Naive thymus-derived CD4-positive, alpha-beta T cell (primary cell): ENCODE results near the gene GAPVD1. TPM values are rescaled to one million over a fixed set of nuclear protein-coding genes. Genes with fewer than 3 reads are reported as not detected.

Experiments used
- ATAC-seq: fragments of 150-1000 bp; cut with Tn5 transposase; 2 replicates; pipeline ENCODE4 v1.10.0; 2021; ENCODE audit warnings: mild to moderate bottlenecking, moderate library complexity
- CTCF ChIA-PET: fragments of 350-600 bp; sonication (Branson Sonifier 250); formaldehyde crosslinking; loops from one replicate; lab custom pipeline; 2021; ENCODE audit warnings: antibody characterized with exemption; lab: Charles Lee
- POLR2A ChIA-PET: fragments of 350-600 bp; sonication (Branson Sonifier 250); formaldehyde crosslinking; loops from one replicate; lab custom pipeline; 2021; ENCODE audit warnings: antibody characterized with exemption, inconsistent platforms; lab: Charles Lee
- DNase-seq, 9 donors: peaks; one replicate each; pipeline versions ENCODE4 v3.0.0 to v3.0.0-alpha.2; 2020 to 2022; ENCODE audit warnings: mixed read lengths in 1 of 9
- H3K27ac ChIP-seq: one replicate; pipeline ENCODE4 v1.7.0; 2013; ENCODE audit warnings: mild to moderate bottlenecking, low read depth, low read length, moderate library complexity
- H3K27me3 ChIP-seq, 2 donors: one replicate each; pipeline ENCODE4 v1.7.0; 2013; ENCODE audit warnings: low read length in 2 of 2, mild to moderate bottlenecking in 2 of 2, moderate library complexity in 2 of 2; ENCODE audit not compliant: control insufficient read depth in 2 of 2, insufficient read depth in 2 of 2
- H3K36me3 ChIP-seq, 3 experiments: 1 replicate in 2 of 3; 2 replicates in 1 of 3; pipeline ENCODE4 v1.7.0; 2013; ENCODE audit warnings: low read length in 3 of 3, mild to moderate bottlenecking in 3 of 3, moderate library complexity in 1 of 3; ENCODE audit not compliant: insufficient read depth in 3 of 3, control insufficient read depth in 2 of 3
- H3K4me1 ChIP-seq, 2 donors: one replicate each; pipeline ENCODE4 v1.7.0; 2013; ENCODE audit warnings: low read length in 2 of 2, mild to moderate bottlenecking in 2 of 2, moderate library complexity in 1 of 2; ENCODE audit not compliant: control insufficient read depth in 2 of 2, insufficient read depth in 2 of 2
- H3K4me3 ChIP-seq: 2 replicates; pipeline ENCODE4 v1.7.0; 2013; ENCODE audit warnings: mild to moderate bottlenecking, low read length
- H3K9me3 ChIP-seq, 3 experiments: 1 replicate in 2 of 3; 2 replicates in 1 of 3; pipeline ENCODE4 v1.7.0; 2013; ENCODE audit warnings: low read length in 3 of 3; ENCODE audit not compliant: control insufficient read depth in 2 of 3
- H3K27ac Mint-ChIP-seq, 9 donors: one replicate each; pipeline ENCODE4 v1.8.0; 2020 to 2022; ENCODE audit warnings: mixed read lengths in 9 of 9, mild to moderate bottlenecking in 8 of 9, moderate library complexity in 5 of 9, inconsistent platforms in 2 of 9
- H3K27me3 Mint-ChIP-seq, 5 donors: one replicate each; pipeline ENCODE4 v1.8.0; 2021 to 2022; ENCODE audit warnings: mixed read lengths in 5 of 5, mild to moderate bottlenecking in 1 of 5
- H3K36me3 Mint-ChIP-seq, 5 donors: one replicate each; pipeline ENCODE4 v1.8.0; 2020 to 2022; ENCODE audit warnings: mixed read lengths in 5 of 5, mild to moderate bottlenecking in 3 of 5, inconsistent platforms in 1 of 5
- H3K4me1 Mint-ChIP-seq, 7 donors: one replicate each; pipeline ENCODE4 v1.8.0; 2020 to 2022; ENCODE audit warnings: mixed read lengths in 7 of 7, mild to moderate bottlenecking in 3 of 7, inconsistent platforms in 1 of 7
- H3K4me3 Mint-ChIP-seq, 10 donors: one replicate each; pipeline ENCODE4 v1.8.0; 2020 to 2022; ENCODE audit warnings: mild to moderate bottlenecking in 10 of 10, mixed read lengths in 10 of 10, moderate library complexity in 6 of 10, inconsistent platforms in 2 of 10
- H3K9me3 Mint-ChIP-seq, 11 donors: one replicate each; pipeline ENCODE4 v1.8.0; 2020 to 2022; ENCODE audit warnings: mixed read lengths in 11 of 11, mild to moderate bottlenecking in 4 of 11, inconsistent platforms in 1 of 11, moderate library complexity in 1 of 11
- intact Hi-C, 2 donors: fragments of 100-400 bp; cut with micrococcal nuclease; formaldehyde crosslinking; loops; one replicate each; pipeline ENCODE4 v1.15.1; 2023
- polyA plus RNA-seq, 2 donors: library from polyadenylated mRNA; unstranded; fragments of 300-500 nt; fragmentation: Illumina TruSeq; gene quantifications; one replicate each; pipeline ENCODE4 v1.2.3, GENCODE V29; 2021
- total RNA-seq, 6 experiments: library from RNA in 5 of 6; stranded (reverse) in 5 of 6; gene quantifications; 1 replicate in 5 of 6; 2 replicates in 1 of 6; pipeline ENCODE4 v1.2.3 and lab custom pipeline; 2021 to 2026

GAPVD1 gene
- total and polyA plus RNA-seq, 7 experiments from 2014 or later, result 39.6 to 68.9 (median 61.7) TPM

DNA sequence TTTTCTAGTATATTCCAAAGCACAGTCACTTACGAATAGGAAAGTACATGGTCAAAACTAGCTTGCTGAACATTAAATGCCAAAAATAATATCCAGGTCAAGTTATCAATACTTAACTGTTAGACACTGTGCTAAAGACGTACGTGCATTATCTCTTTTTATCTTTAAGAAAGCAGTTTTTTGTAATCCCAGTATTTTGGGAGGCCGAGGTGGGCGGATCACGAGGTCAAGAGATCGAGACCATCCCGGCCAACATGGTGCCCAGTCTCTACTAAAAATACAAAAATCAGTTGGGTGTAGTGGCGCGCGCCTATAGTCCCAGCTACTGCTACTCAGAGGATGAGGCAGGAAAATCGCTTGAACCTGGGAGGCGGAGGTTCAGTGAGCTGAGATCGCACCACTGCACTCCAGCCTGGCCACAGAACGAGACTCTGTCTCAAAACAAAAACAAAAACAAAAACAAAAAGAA lies 17.8 kb upstream of the GAPVD1 start:
- Mint-ChIP-seq H3K27me3 (peaks cover 0 to 5% (median 0%) of the 10 kb centered on the region in 5 donors), H3K9me3 (peaks cover 0 to 7% (median 0%) of the 10 kb centered on the region in 11 donors), H3K36me3 (peaks cover 0 to 25% (median 6%) of the 10 kb centered on the region in 5 donors), H3K27ac (peak overlapping the region in 1 of 9 donors; percentile 30), H3K4me3 (peak overlapping the region in 2 of 10 donors; percentile 5 to 55), H3K4me1 (peaks cover 4 to 24% (median 19%) of the 10 kb centered on the region in 7 donors)
- ChIA-PET POLR2A (interaction anchor here (1.4 to 6.0 kb wide), 2 partner anchors 47 to 375 kb away, joined by 3 to 192 read pairs; partner anchors contain the start of gene RABEPK), CTCF (no interaction called here)
- ATAC-seq (no peak), DNase-seq (no peak)
- H3K4me1 ChIP-seq, result peaks cover 15 to 23% of the 10 kb centered on the region in 2 donors
- H3K27ac ChIP-seq, result no peak overlapping the region
- H3K9me3 ChIP-seq, result no peaks in the 10 kb centered on the region
- no peak overlapping the region for H3K4me3 ChIP-seq
- intact Hi-C loops, result loop anchor here (5.0 kb wide), 3 partner anchors 128 to 472 kb away; partner anchors contain the start of genes MAPKAP1 (in 1 of the 2) and NR6A1 (in 1 of the 2)
- H3K27me3 ChIP-seq, result no peaks in the 10 kb centered on the region
- peaks cover 6 to 14% (median 7%) of the 10 kb centered on the region in 3 experiments for H3K36me3 ChIP-seq

DNA sequence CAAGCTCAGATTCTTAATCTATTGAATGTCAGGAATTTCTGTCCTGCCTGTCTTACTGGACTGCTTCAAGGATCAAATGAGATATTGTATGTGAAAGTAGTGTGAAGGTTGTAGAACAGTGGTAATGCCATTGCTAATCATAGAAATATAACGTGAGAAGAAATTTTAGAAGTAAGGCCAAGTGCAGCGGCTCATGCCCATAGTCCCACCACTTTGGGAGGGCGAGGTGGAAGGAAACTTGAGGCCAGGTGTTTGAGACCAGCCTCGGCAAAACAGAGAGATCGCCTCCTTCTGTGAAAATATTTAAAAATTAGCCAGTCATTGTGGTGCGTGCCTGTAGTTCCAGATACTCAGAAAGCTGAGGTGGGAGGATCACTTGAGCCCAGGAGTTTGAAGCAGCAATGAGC lies 15.4 kb upstream of the GAPVD1 start:
- Histone ChIP-seq H3K4me3 (no peak overlapping the region), H3K4me1 (peaks cover 7% of the 10 kb centered on the region in 2 donors), H3K27me3 (no peaks in the 10 kb centered on the region), H3K36me3 (no peaks in the 10 kb centered on the region), H3K27ac (no peak overlapping the region), H3K9me3 (no peaks in the 10 kb centered on the region)
- DNase-seq, result no peak
- no peak overlapping the region for H3K4me3 Mint-ChIP-seq
- ChIA-PET POLR2A (interaction anchor here (6.0 kb wide), 1 partner anchor 50 kb away, joined by 192 read pairs; the partner anchor contains the start of gene RABEPK), CTCF (no interaction called here)
- peak overlapping the region in 1 of 9 donors; percentile 32 for H3K27ac Mint-ChIP-seq
- H3K36me3 Mint-ChIP-seq, result peaks cover 0 to 2% (median 0%) of the 10 kb centered on the region in 5 donors
- peaks cover 0 to 2% (median 0%) of the 10 kb centered on the region in 11 donors for H3K9me3 Mint-ChIP-seq
- peaks cover 0 to 1% (median 0%) of the 10 kb centered on the region in 5 donors for H3K27me3 Mint-ChIP-seq
- H3K4me1 Mint-ChIP-seq, result peaks cover 0 to 10% (median 8%) of the 10 kb centered on the region in 7 donors
- ATAC-seq, result no peak
- intact Hi-C loops, result no loop called here

DNA sequence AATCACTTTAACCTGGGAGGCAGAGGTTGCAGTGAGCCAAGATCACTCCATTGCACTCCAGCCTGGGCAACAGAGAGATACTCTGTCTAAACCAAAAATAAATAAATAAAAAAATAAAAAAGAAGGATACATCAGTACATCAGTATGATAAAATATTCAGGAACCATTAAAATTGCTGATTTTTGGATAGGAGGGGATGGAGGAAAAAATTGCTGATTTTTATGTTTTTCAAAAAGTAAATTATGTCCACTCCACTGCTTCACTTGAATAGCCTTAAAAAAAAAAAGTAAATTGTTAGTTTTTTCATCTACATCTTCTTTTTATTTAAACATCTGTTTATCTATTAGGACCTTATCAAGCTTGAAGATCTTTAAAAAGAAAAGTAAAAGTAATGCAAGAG lies 7.4 kb upstream of the GAPVD1 start:
- POLR2A ChIA-PET, result interaction anchor here (0.7 kb wide), 2 partner anchors 64 to 149 kb away, joined by 3 to 5 read pairs; no protein-coding TSS in a partner anchor
- Mint-ChIP-seq H3K4me1 (no peaks in the 10 kb centered on the region), H3K36me3 (no peaks in the 10 kb centered on the region), H3K27ac (no peak overlapping the region), H3K4me3 (no peak overlapping the region), H3K9me3 (no peaks in the 10 kb centered on the region), H3K27me3 (peaks cover 0 to 2% (median 0%) of the 10 kb centered on the region in 5 donors)
- Histone ChIP-seq H3K27me3 (no peaks in the 10 kb centered on the region), H3K4me3 (no peak overlapping the region), H3K27ac (no peak overlapping the region), H3K9me3 (no peaks in the 10 kb centered on the region), H3K36me3 (no peaks in the 10 kb centered on the region), H3K4me1 (no peaks in the 10 kb centered on the region)
- ATAC-seq (no peak), DNase-seq (no peak)
- CTCF ChIA-PET, result no interaction called here
- intact Hi-C loops, result no loop called here

DNA sequence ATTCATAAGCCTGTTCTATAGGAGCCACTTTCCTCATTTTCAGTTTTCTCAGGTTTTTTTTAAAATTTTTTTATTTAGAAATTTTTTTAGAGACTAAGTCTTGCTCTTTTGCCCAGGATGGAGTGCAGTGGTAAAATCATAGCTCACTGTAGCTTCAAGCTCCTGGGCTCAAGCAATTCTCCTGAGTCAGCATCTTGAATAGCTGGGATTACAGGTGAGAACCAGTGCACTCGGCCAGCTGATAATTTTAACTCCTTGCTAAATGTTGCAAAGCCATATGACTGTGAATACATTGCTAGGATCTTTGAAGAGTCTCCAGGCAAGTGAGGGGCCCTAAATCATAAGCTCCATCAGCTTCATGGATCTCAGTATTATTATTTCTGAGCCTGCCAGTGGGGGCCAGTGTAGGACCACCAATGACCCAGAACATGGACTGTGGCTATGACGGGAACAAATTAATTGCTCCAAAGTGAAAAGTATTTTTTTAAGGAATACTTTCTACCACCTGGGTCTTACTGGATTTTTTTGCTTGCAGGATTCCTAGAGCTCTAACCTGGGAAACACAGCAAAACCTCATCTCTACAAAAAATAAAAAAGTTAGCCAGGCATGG lies 5.7 kb upstream of the GAPVD1 start:
- peaks cover 0 to 6% (median 2%) of the 10 kb centered on the region in 7 donors for H3K4me1 Mint-ChIP-seq
- H3K27ac Mint-ChIP-seq, result no peak overlapping the region
- intact Hi-C loops, result no loop called here
- no peaks in the 10 kb centered on the region for H3K36me3 ChIP-seq
- DNase-seq (no peak), ATAC-seq (no peak)
- POLR2A ChIA-PET, result interaction anchor here (0.6 to 1.2 kb wide), 2 partner anchors 14 to 15 kb away, joined by 3 to 5 read pairs; partner anchors contain the start of gene HSPA5
- H3K4me3 Mint-ChIP-seq, result no peak overlapping the region
- CTCF ChIA-PET, result no interaction called here
- H3K27me3 ChIP-seq, result no peaks in the 10 kb centered on the region
- H3K4me3 ChIP-seq, result no peak overlapping the region
- peaks cover 0 to 2% (median 0%) of the 10 kb centered on the region in 5 donors for H3K27me3 Mint-ChIP-seq
- no peaks in the 10 kb centered on the region for H3K9me3 ChIP-seq
- peaks cover 0 to 2% (median 0%) of the 10 kb centered on the region in 11 donors for H3K9me3 Mint-ChIP-seq
- H3K4me1 ChIP-seq, result no peaks in the 10 kb centered on the region
- no peaks in the 10 kb centered on the region for H3K36me3 Mint-ChIP-seq
- no peak overlapping the region for H3K27ac ChIP-seq

DNA sequence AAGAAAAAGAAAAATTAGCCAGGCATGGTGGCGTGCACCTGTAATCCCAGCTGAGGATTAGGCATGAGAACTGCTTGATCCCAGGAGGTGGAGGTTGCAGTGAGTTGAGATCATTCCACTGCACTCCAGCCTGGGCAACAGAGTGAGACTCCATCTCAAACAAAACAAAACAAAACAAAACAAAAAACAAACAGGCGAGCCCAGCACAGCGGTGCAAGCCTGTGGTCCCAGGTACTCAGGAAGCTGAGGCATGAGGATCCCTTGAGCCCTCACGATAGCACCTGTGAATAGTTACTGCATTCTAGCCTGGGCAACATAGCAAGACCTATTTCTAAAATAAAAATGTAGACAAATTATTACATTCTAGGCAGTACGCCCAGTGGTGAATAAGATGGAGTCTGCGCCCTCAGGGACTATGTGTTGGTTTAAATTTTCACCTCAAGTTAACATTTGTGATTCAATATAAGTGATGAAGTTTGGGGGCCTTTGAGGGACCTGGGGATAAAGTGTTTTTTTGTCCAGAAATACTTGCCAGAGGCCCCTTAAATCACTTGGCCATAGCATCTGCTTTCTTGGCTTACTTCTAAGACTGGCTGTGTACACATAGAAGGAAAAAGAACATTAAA lies 3.4 kb upstream of the GAPVD1 start:
- Histone ChIP-seq H3K9me3 (no peaks in the 10 kb centered on the region), H3K36me3 (peaks cover 0 to 5% (median 0%) of the 10 kb centered on the region in 3 experiments), H3K27me3 (no peaks in the 10 kb centered on the region), H3K27ac (no peak overlapping the region), H3K4me3 (no peak overlapping the region), H3K4me1 (peaks cover 5 to 10% of the 10 kb centered on the region in 2 donors)
- Mint-ChIP-seq H3K36me3 (peaks cover 0 to 6% (median 0%) of the 10 kb centered on the region in 5 donors), H3K9me3 (peaks cover 0 to 2% (median 0%) of the 10 kb centered on the region in 11 donors), H3K4me3 (no peak overlapping the region), H3K4me1 (peaks cover 9 to 20% (median 17%) of the 10 kb centered on the region in 7 donors), H3K27ac (no peak overlapping the region), H3K27me3 (peaks cover 0 to 2% (median 0%) of the 10 kb centered on the region in 5 donors)
- POLR2A ChIA-PET, result interaction anchor here (0.7 kb wide), 1 partner anchor 17 kb away, joined by 3 read pairs; the partner anchor contains the start of gene HSPA5
- intact Hi-C loops, result no loop called here
- CTCF ChIA-PET, result no interaction called here
- DNase-seq (no peak), ATAC-seq (no peak)

DNA sequence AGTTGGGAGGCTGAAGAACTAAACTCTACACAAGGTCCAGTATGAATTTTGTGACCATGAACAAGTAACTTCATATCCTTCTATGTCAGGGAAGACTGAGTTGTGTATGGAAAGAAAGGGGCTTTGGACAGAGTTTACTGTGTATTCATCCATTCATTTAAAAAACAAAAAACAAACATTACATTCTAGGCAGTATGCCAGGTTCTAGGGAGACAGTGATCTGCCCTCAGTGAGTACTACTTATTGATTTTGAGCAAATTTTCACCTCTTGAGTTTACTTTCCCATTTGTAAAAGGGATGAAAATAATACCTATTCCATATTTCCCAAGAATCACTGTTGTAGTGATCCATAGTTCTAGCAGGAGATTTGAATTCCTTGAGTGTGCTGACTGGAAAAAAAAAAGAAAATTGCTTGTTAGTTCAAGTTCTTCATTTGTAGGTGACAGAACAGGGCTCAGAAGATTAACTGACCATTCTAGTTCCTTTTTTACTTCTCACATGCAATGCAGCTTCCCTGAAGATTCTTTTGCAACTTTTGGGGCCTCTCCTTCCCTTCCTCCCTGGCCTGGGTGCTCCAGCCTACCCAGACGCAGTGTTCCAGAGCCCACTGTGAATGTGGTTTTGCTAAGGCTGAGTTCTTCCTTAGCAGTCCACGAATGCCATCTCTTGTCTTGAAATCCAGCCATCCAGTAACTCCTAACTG lies 2.6 kb upstream of the GAPVD1 start:
- POLR2A ChIA-PET, result interaction anchor here (0.6 kb wide), 1 partner anchor 15 kb away, joined by 3 read pairs; no protein-coding TSS in a partner anchor
- peak overlapping the region in 1 of 9 donors; percentile 67 for H3K27ac Mint-ChIP-seq

More for the DNA sequence above, 2.6 kb upstream of the GAPVD1 start:
- H3K27ac ChIP-seq, result no peak overlapping the region
- peaks cover 0 to 2% (median 0%) of the 10 kb centered on the region in 11 donors for H3K9me3 Mint-ChIP-seq
- H3K4me1 Mint-ChIP-seq, result peaks cover 13 to 27% (median 23%) of the 10 kb centered on the region in 7 donors
- no peaks in the 10 kb centered on the region for H3K9me3 ChIP-seq
- H3K36me3 Mint-ChIP-seq, result peaks cover 0 to 9% (median 0%) of the 10 kb centered on the region in 5 donors
- intact Hi-C loops, result no loop called here
- H3K27me3 ChIP-seq, result no peaks in the 10 kb centered on the region
- H3K4me1 ChIP-seq, result peaks cover 5 to 16% of the 10 kb centered on the region in 2 donors
- no peak overlapping the region for H3K4me3 ChIP-seq
- H3K4me3 Mint-ChIP-seq, result no peak overlapping the region
- peaks cover 0 to 5% (median 0%) of the 10 kb centered on the region in 3 experiments for H3K36me3 ChIP-seq
- peaks cover 0 to 2% (median 0%) of the 10 kb centered on the region in 5 donors for H3K27me3 Mint-ChIP-seq
- ATAC-seq (no peak), DNase-seq (no peak)
- CTCF ChIA-PET, result no interaction called here
